Mesenchymal stem cell (in vitro differentiated cells and primary cell): ENCODE measurements around the gene TLCD5.

Source experiments
- DNase-seq: peaks from one replicate; pipeline ENCODE4 v3.0.0-alpha.2; 2013
- H2AFZ ChIP-seq: one replicate; pipeline ENCODE4 v1.6.1; 2013; ENCODE audit warnings: low read depth, mild to moderate bottlenecking, control low read depth, inconsistent platforms, low read length, moderate library complexity
- H2AK5ac ChIP-seq: 2 replicates; pipeline ENCODE4 v1.6.1; 2013; ENCODE audit warnings: low read length, moderate library complexity, mild to moderate bottlenecking, inconsistent platforms; ENCODE audit not compliant: severe bottlenecking
- H2BK120ac ChIP-seq: one replicate; pipeline ENCODE4 v1.6.1; 2013; ENCODE audit warnings: low read depth, mild to moderate bottlenecking, inconsistent platforms, low read length, moderate library complexity
- H2BK12ac ChIP-seq, 2 experiments: one replicate each; pipeline ENCODE4 v1.6.1; 2013; ENCODE audit warnings: inconsistent platforms in 2 of 2, low read length in 2 of 2, mild to moderate bottlenecking in 2 of 2, moderate library complexity in 2 of 2, control low read depth in 1 of 2
- H2BK15ac ChIP-seq: one replicate; pipeline ENCODE4 v1.6.1; 2013; ENCODE audit warnings: mild to moderate bottlenecking, low read depth, inconsistent platforms; ENCODE audit not compliant: poor library complexity, severe bottlenecking
- H2BK5ac ChIP-seq: 2 replicates; pipeline ENCODE4 v1.6.1; 2013; ENCODE audit warnings: low read depth, mild to moderate bottlenecking, low read length, control low read depth, inconsistent platforms; ENCODE audit not compliant: poor library complexity, severe bottlenecking
- H3K14ac ChIP-seq, 2 experiments: one replicate each; pipeline ENCODE4 v1.6.1; 2013; ENCODE audit warnings: inconsistent platforms in 2 of 2, low read length in 2 of 2, control low read depth in 1 of 2, mild to moderate bottlenecking in 1 of 2, moderate library complexity in 1 of 2
- H3K18ac ChIP-seq, 2 experiments: one replicate each; pipeline ENCODE4 v1.6.1; 2013; ENCODE audit warnings: inconsistent platforms in 2 of 2, low read length in 2 of 2, control low read depth in 1 of 2, low read depth in 1 of 2, mild to moderate bottlenecking in 1 of 2
- H3K23ac ChIP-seq, 2 experiments: one replicate each; pipeline ENCODE4 v1.6.1; 2013; ENCODE audit warnings: inconsistent platforms in 2 of 2, low read length in 2 of 2, mild to moderate bottlenecking in 2 of 2, moderate library complexity in 2 of 2, control low read depth in 1 of 2
- H3K27ac ChIP-seq: 2 replicates; pipeline ENCODE4 v1.5.1; 2013; ENCODE audit warnings: mild to moderate bottlenecking, moderate library complexity, low read length, control low read depth, inconsistent platforms; ENCODE audit not compliant: poor library complexity, severe bottlenecking
- H3K27me3 ChIP-seq, 2 experiments: 2 replicates each; pipeline versions ENCODE4 v1.6.1 to v1.7.0; 2013; ENCODE audit warnings: low read length in 2 of 2, mild to moderate bottlenecking in 2 of 2, moderate library complexity in 2 of 2, control low read depth in 1 of 2, inconsistent platforms in 1 of 2; ENCODE audit not compliant: control insufficient read depth in 1 of 2, insufficient read depth in 1 of 2
- H3K36me3 ChIP-seq, 2 experiments: 2 replicates each; pipeline versions ENCODE4 v1.6.1 to v1.7.0; 2013; ENCODE audit warnings: low read length in 2 of 2, control low read depth in 1 of 2, inconsistent platforms in 1 of 2, low read depth in 1 of 2, mild to moderate bottlenecking in 1 of 2; ENCODE audit not compliant: insufficient read depth in 2 of 2, control insufficient read depth in 1 of 2
- H3K4ac ChIP-seq, 2 experiments: one replicate each; pipeline ENCODE4 v1.6.1; 2013; ENCODE audit warnings: inconsistent platforms in 2 of 2, low read length in 2 of 2, mild to moderate bottlenecking in 2 of 2, moderate library complexity in 2 of 2, control low read depth in 1 of 2, low read depth in 1 of 2
- H3K4me1 ChIP-seq: 2 replicates; pipeline ENCODE4 v1.6.1; 2013; ENCODE audit warnings: low read depth, low read length, control low read depth; ENCODE audit not compliant: control insufficient read depth, insufficient read depth
- H3K4me2 ChIP-seq: 2 replicates; pipeline ENCODE4 v1.6.1; 2013; ENCODE audit warnings: low read length, mild to moderate bottlenecking, inconsistent platforms; ENCODE audit not compliant: poor library complexity, severe bottlenecking
- H3K4me3 ChIP-seq, 2 experiments: 2 replicates each; pipeline versions ENCODE4 v1.5.1 to v1.7.0; 2013; ENCODE audit warnings: low read length in 2 of 2, mild to moderate bottlenecking in 2 of 2, control low read depth in 1 of 2, low read depth in 1 of 2; ENCODE audit not compliant: insufficient read depth in 1 of 2
- H3K79me1 ChIP-seq: replicated peaks from 2 replicates; pipeline ENCODE4 v1.6.1; 2013; ENCODE audit warnings: mild to moderate bottlenecking, control low read depth, low read length, inconsistent platforms; ENCODE audit not compliant: poor library complexity, severe bottlenecking
- H3K9ac ChIP-seq: 2 replicates; pipeline ENCODE4 v1.7.0; 2013; ENCODE audit warnings: mild to moderate bottlenecking, low read length, moderate library complexity
- H3K9me3 ChIP-seq: 2 replicates; pipeline ENCODE4 v1.7.0; 2013; ENCODE audit warnings: mild to moderate bottlenecking, low read length; ENCODE audit not compliant: control insufficient read depth
- H4K8ac ChIP-seq: one replicate; pipeline ENCODE4 v1.6.1; 2013; ENCODE audit warnings: inconsistent platforms, mild to moderate bottlenecking, low read length, moderate library complexity
- H4K91ac ChIP-seq: one replicate; pipeline ENCODE4 v1.6.1; 2013; ENCODE audit warnings: mild to moderate bottlenecking, low read length, inconsistent platforms
- WGBS: methylation state at CpG from one replicate; pipeline ENCODE4 v1.1.7; 2013; ENCODE audit warnings: mixed read lengths; 5-methylcytosine and 5-hydroxymethylcytosine counted together

TLCD5 gene

DNA sequence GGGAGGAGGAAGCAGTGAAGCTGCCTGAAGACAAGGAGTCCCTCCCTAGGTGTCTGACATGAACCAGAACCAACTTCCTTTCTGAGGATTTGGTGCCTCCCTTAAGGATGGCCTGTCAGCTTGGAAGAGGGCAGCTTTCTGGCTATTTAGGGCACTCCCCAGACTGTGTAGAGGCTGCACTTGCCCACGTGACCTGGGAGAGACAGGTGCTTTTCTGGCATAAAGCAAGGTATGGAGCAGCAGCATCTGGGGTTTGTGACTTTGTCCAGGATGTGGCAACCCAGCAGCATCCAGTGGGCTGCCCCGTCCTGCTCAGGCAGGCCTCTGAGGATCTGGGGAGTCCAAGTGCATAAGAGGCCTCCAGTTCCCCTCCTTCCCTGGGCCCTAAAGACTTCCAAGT lies 42.0 kb upstream of the TLCD5 start:
- Histone ChIP-seq H3K9me3 (no peaks in the 10 kb centered on the region), H3K27ac (no peak overlapping the region), H3K4me1 (peaks cover 3% of the 10 kb centered on the region)

GRCh38 chr11:120284272-120284671 lies 40.8 kb upstream of the TLCD5 start:
- no peak overlapping the region for H3K27ac ChIP-seq
- H4K8ac ChIP-seq = no peak overlapping the region
- no peak overlapping the region for H2AK5ac ChIP-seq
- H3K23ac ChIP-seq = no peak overlapping the region
- H3K4me2 ChIP-seq = no peak overlapping the region
- H3K4me1 ChIP-seq = peaks cover 3% of the 10 kb centered on the region
- no peak overlapping the region for H4K91ac ChIP-seq
- no peak overlapping the region for H2AFZ ChIP-seq
- H3K79me1 ChIP-seq = no peaks in the 10 kb centered on the region
- H2BK120ac ChIP-seq = no peak overlapping the region
- H3K27me3 ChIP-seq = peaks cover 0 to 47% of the 10 kb centered on the region in 2 experiments
- H3K14ac ChIP-seq = no peak overlapping the region
- no peak overlapping the region for H3K9ac ChIP-seq
- no peak overlapping the region for H3K4me3 ChIP-seq
- no peak overlapping the region for H3K4ac ChIP-seq
- no peaks in the 10 kb centered on the region for H3K36me3 ChIP-seq
- DNase-seq = no peak
- no peak overlapping the region for H2BK5ac ChIP-seq
- no peak overlapping the region for H3K18ac ChIP-seq
- no peak overlapping the region for H2BK12ac ChIP-seq
- 88% methylated on average over 5 of the region's 6 CpGs for WGBS
- H3K9me3 ChIP-seq = no peaks in the 10 kb centered on the region
- H2BK15ac ChIP-seq = no peak overlapping the region

More for the DNA sequence above, 42.0 kb upstream of the TLCD5 start:
- no peak overlapping the region for H4K8ac ChIP-seq
- DNase-seq = no peak
- H3K18ac ChIP-seq = no peak overlapping the region
- H3K9ac ChIP-seq = no peak overlapping the region
- no peak overlapping the region for H2AFZ ChIP-seq
- H3K79me1 ChIP-seq = no peaks in the 10 kb centered on the region
- H2BK120ac ChIP-seq = no peak overlapping the region
- no peak overlapping the region for H3K23ac ChIP-seq
- no peak overlapping the region for H2BK5ac ChIP-seq
- no peaks in the 10 kb centered on the region for H3K36me3 ChIP-seq
- H3K4me2 ChIP-seq = no peak overlapping the region
- H2AK5ac ChIP-seq = no peak overlapping the region
- no peak overlapping the region for H2BK12ac ChIP-seq
- H3K4ac ChIP-seq = no peak overlapping the region
- no peak overlapping the region for H4K91ac ChIP-seq
- peaks cover 0 to 53% of the 10 kb centered on the region in 2 experiments for H3K27me3 ChIP-seq
- 71% methylated on average over 2 of the region's 2 CpGs for WGBS
- no peak overlapping the region for H3K4me3 ChIP-seq
- H3K14ac ChIP-seq = no peak overlapping the region
- H2BK15ac ChIP-seq = no peak overlapping the region

GRCh38 chr11:120285256-120285655 lies 39.8 kb upstream of the TLCD5 start:
- Histone ChIP-seq H3K4me3 (no peak overlapping the region), H3K9ac (no peak overlapping the region), H2BK120ac (no peak overlapping the region), H3K23ac (no peak overlapping the region), H3K36me3 (no peaks in the 10 kb centered on the region), H2AFZ (no peak overlapping the region), H4K91ac (no peak overlapping the region), H2AK5ac (no peak overlapping the region), H2BK12ac (no peak overlapping the region), H3K79me1 (no peaks in the 10 kb centered on the region), H3K4me1 (peaks cover 3% of the 10 kb centered on the region), H3K4me2 (no peak overlapping the region), H3K9me3 (no peaks in the 10 kb centered on the region), H3K14ac (no peak overlapping the region), H3K27me3 (peaks cover 2 to 49% of the 10 kb centered on the region in 2 experiments), H3K4ac (no peak overlapping the region), H2BK5ac (no peak overlapping the region), H3K27ac (no peak overlapping the region), H3K18ac (no peak overlapping the region), H4K8ac (no peak overlapping the region), H2BK15ac (no peak overlapping the region)
- 95% methylated on average over 2 of the region's 4 CpGs for WGBS
- DNase-seq = no peak

DNA sequence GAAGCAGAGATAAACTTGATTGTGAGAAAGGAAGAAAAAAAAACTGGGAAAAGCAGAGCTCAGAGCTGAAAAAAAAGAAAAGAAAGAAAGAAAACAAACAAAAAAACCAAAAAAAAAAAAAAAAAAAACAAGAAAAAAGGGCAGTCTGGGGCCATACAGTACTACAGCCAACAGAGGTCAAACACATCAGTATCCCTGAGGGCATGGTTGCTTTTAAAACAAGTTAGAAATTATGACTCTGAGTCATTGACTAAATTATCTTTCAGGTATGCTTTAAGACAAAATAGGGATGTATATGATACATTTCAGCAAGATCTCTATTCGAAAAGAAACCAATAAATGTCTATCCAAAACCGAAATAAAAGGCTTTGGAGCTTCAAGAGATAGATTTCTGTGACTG lies 37.1 kb upstream of the TLCD5 start:
- Histone ChIP-seq H2BK120ac (no peak overlapping the region), H2BK12ac (no peak overlapping the region), H3K4me2 (no peak overlapping the region), H3K27me3 (peaks cover 22 to 49% of the 10 kb centered on the region in 2 experiments), H4K8ac (no peak overlapping the region), H2BK15ac (no peak overlapping the region), H3K9ac (no peak overlapping the region), H3K18ac (no peak overlapping the region), H3K4ac (no peak overlapping the region), H2AFZ (no peak overlapping the region), H3K4me3 (no peak overlapping the region), H3K23ac (no peak overlapping the region), H3K79me1 (no peaks in the 10 kb centered on the region), H3K14ac (no peak overlapping the region), H3K27ac (no peak overlapping the region), H2BK5ac (no peak overlapping the region), H3K36me3 (no peaks in the 10 kb centered on the region), H2AK5ac (no peak overlapping the region), H3K4me1 (no peaks in the 10 kb centered on the region), H4K91ac (no peak overlapping the region), H3K9me3 (no peaks in the 10 kb centered on the region)
- 76% methylated on average over 2 of the region's 2 CpGs for whole genome bisulfite sequencing
- no peak for DNase-seq
